ENCODE data around the gene EXO5. TPM values are rescaled to one million over a fixed set of nuclear protein-coding genes. Genes with fewer than 3 reads are reported as not detected.

Gene EXO5
- polyA plus RNA-seq (2013, experiment 1 of 2), result 5.1 TPM
- 4.3 TPM for polyA plus RNA-seq (2013, experiment 2 of 2)

GRCh38 chr1:40508375-40509341 lies at the start of gene EXO5:
TSS of gene EXO5 (plus strand) at chr1:40508767. CDS start at chr1:40514545, 5,778 bp downstream.
- Histone ChIP-seq H2AK5ac (ENCODE audit: low read length, severe bottlenecking) (no peak within 1 kb of the TSS), H3K9me3 (ENCODE audit: control insufficient read depth, low read length) (peaks cover 32% of the 10 kb centered on the region), H2BK5ac (ENCODE audit: low read depth, low read length, poor library complexity, severe bottlenecking) (peak within 1 kb of the TSS; percentile 61), H2BK15ac (ENCODE audit: low read depth, poor library complexity, severe bottlenecking) (peak within 1 kb of the TSS; percentile 77), H4K91ac (ENCODE audit: low read length) (peak within 1 kb of the TSS; percentile 74), H3K14ac (ENCODE audit: low read length in 2 of 2) (peak within 1 kb of the TSS in 1 of 2 experiments; percentile 83), H3K18ac (ENCODE audit: low read depth in 1 of 2, low read length in 2 of 2) (peak within 1 kb of the TSS; percentile 94 to 96), H4K8ac (ENCODE audit: low read length) (peak within 1 kb of the TSS; percentile 95), H3K27me3 (ENCODE audit: control insufficient read depth in 1 of 2, insufficient read depth in 1 of 2, low read length in 2 of 2) (no peaks in the 10 kb centered on the region), H3K36me3 (ENCODE audit: control insufficient read depth in 1 of 2, insufficient read depth in 2 of 2, low read depth in 1 of 2, low read length in 2 of 2) (peaks cover 3 to 18% of the 10 kb centered on the region in 2 experiments), H3K9ac (ENCODE audit: low read length) (peak within 1 kb of the TSS; percentile 95), H3K4me3 (ENCODE audit: insufficient read depth in 1 of 2, low read depth in 1 of 2, low read length in 2 of 2) (peak within 1 kb of the TSS; percentile 71 to 87), H3K4me1 (ENCODE audit: control insufficient read depth, insufficient read depth, low read depth, low read length) (peaks cover 4% of the 10 kb centered on the region), H3K27ac (ENCODE audit: low read length, poor library complexity, severe bottlenecking) (peak within 1 kb of the TSS; percentile 84), H3K23ac (ENCODE audit: low read length in 2 of 2) (no peak within 1 kb of the TSS), H3K79me1 (replicated peaks; ENCODE audit: low read length, poor library complexity, severe bottlenecking) (peaks cover 18% of the 10 kb centered on the region), H2BK12ac (ENCODE audit: low read length in 2 of 2) (peak within 1 kb of the TSS in 1 of 2 experiments; percentile 15), H2BK120ac (ENCODE audit: low read depth, low read length) (peak within 1 kb of the TSS; percentile 87), H2AFZ (ENCODE audit: low read depth, low read length) (peak within 1 kb of the TSS; percentile 48), H3K4me2 (ENCODE audit: low read length, poor library complexity, severe bottlenecking) (peak within 1 kb of the TSS; percentile 98), H3K4ac (ENCODE audit: low read depth in 1 of 2, low read length in 2 of 2) (peak within 1 kb of the TSS; percentile 83 to 96)
- WGBS, result 2% methylated on average over 67 of the region's 76 CpGs
- peak; percentile 78 for DNase-seq

GRCh38 chr1:40462956-40463590 lies 45.5 kb upstream of the EXO5 start:
- Histone ChIP-seq H2AK5ac (ENCODE audit: low read length, severe bottlenecking) (no peak overlapping the region), H3K9ac (ENCODE audit: low read length) (no peak overlapping the region), H3K79me1 (replicated peaks; ENCODE audit: low read length, poor library complexity, severe bottlenecking) (no peaks in the 10 kb centered on the region), H3K9me3 (ENCODE audit: control insufficient read depth, low read length) (peaks cover 96% of the 10 kb centered on the region), H2BK12ac (ENCODE audit: low read length in 2 of 2) (no peak overlapping the region), H2BK15ac (ENCODE audit: low read depth, poor library complexity, severe bottlenecking) (no peak overlapping the region), H3K4ac (ENCODE audit: low read depth in 1 of 2, low read length in 2 of 2) (no peak overlapping the region), H3K18ac (ENCODE audit: low read depth in 1 of 2, low read length in 2 of 2) (no peak overlapping the region), H3K4me2 (ENCODE audit: low read length, poor library complexity, severe bottlenecking) (no peak overlapping the region), H2AFZ (ENCODE audit: low read depth, low read length) (no peak overlapping the region), H3K27me3 (ENCODE audit: control insufficient read depth in 1 of 2, insufficient read depth in 1 of 2, low read length in 2 of 2) (no peaks in the 10 kb centered on the region), H3K27ac (ENCODE audit: low read length, poor library complexity, severe bottlenecking) (no peak overlapping the region), H4K91ac (ENCODE audit: low read length) (no peak overlapping the region), H3K36me3 (ENCODE audit: control insufficient read depth in 1 of 2, insufficient read depth in 2 of 2, low read depth in 1 of 2, low read length in 2 of 2) (peaks cover 12 to 49% of the 10 kb centered on the region in 2 experiments), H2BK5ac (ENCODE audit: low read depth, low read length, poor library complexity, severe bottlenecking) (no peak overlapping the region), H3K4me3 (ENCODE audit: insufficient read depth in 1 of 2, low read depth in 1 of 2, low read length in 2 of 2) (peak overlapping the region in 1 of 2 experiments; percentile 59), H4K8ac (ENCODE audit: low read length) (no peak overlapping the region), H3K23ac (ENCODE audit: low read length in 2 of 2) (no peak overlapping the region), H2BK120ac (ENCODE audit: low read depth, low read length) (no peak overlapping the region), H3K4me1 (ENCODE audit: control insufficient read depth, insufficient read depth, low read depth, low read length) (no peaks in the 10 kb centered on the region), H3K14ac (ENCODE audit: low read length in 2 of 2) (no peak overlapping the region)
- DNase-seq, result peak; percentile 19
- 100% methylated on average over 2 of the region's 3 CpGs for WGBS

GRCh38 chr1:40469327-40469726 lies 39.2 kb upstream of the EXO5 start:
- Histone ChIP-seq H3K4me2 (ENCODE audit: low read length, poor library complexity, severe bottlenecking) (no peak overlapping the region), H2AFZ (ENCODE audit: low read depth, low read length) (no peak overlapping the region), H3K36me3 (ENCODE audit: control insufficient read depth in 1 of 2, insufficient read depth in 2 of 2, low read depth in 1 of 2, low read length in 2 of 2) (peaks cover 0 to 10% of the 10 kb centered on the region in 2 experiments), H3K4ac (ENCODE audit: low read depth in 1 of 2, low read length in 2 of 2) (no peak overlapping the region), H4K8ac (ENCODE audit: low read length) (no peak overlapping the region), H3K27me3 (ENCODE audit: control insufficient read depth in 1 of 2, insufficient read depth in 1 of 2, low read length in 2 of 2) (no peaks in the 10 kb centered on the region), H3K18ac (ENCODE audit: low read depth in 1 of 2, low read length in 2 of 2) (no peak overlapping the region), H4K91ac (ENCODE audit: low read length) (no peak overlapping the region), H3K9me3 (ENCODE audit: control insufficient read depth, low read length) (peaks cover 89% of the 10 kb centered on the region), H2BK120ac (ENCODE audit: low read depth, low read length) (no peak overlapping the region), H2BK12ac (ENCODE audit: low read length in 2 of 2) (no peak overlapping the region), H2AK5ac (ENCODE audit: low read length, severe bottlenecking) (no peak overlapping the region), H3K27ac (ENCODE audit: low read length, poor library complexity, severe bottlenecking) (no peak overlapping the region), H3K4me1 (ENCODE audit: control insufficient read depth, insufficient read depth, low read depth, low read length) (no peaks in the 10 kb centered on the region), H3K9ac (ENCODE audit: low read length) (no peak overlapping the region), H3K14ac (ENCODE audit: low read length in 2 of 2) (no peak overlapping the region), H3K79me1 (replicated peaks; ENCODE audit: low read length, poor library complexity, severe bottlenecking) (no peaks in the 10 kb centered on the region), H2BK5ac (ENCODE audit: low read depth, low read length, poor library complexity, severe bottlenecking) (no peak overlapping the region), H3K4me3 (ENCODE audit: insufficient read depth in 1 of 2, low read depth in 1 of 2, low read length in 2 of 2) (peak overlapping the region in 1 of 2 experiments; percentile 24), H3K23ac (ENCODE audit: low read length in 2 of 2) (no peak overlapping the region), H2BK15ac (ENCODE audit: low read depth, poor library complexity, severe bottlenecking) (no peak overlapping the region)
- no peak for DNase-seq
- 100% methylated on average over 2 of the region's 2 CpGs for WGBS

GRCh38 chr1:40475268-40475667 lies 33.3 kb upstream of the EXO5 start:
- no peaks in the 10 kb centered on the region for H3K4me1 ChIP-seq (ENCODE audit: control insufficient read depth, insufficient read depth, low read depth, low read length)
- no peaks in the 10 kb centered on the region for H3K27me3 ChIP-seq (ENCODE audit: control insufficient read depth in 1 of 2, insufficient read depth in 1 of 2, low read length in 2 of 2)
- peaks cover 0 to 7% of the 10 kb centered on the region in 2 experiments for H3K36me3 ChIP-seq (ENCODE audit: control insufficient read depth in 1 of 2, insufficient read depth in 2 of 2, low read depth in 1 of 2, low read length in 2 of 2)
- no peak overlapping the region for H2BK12ac ChIP-seq (ENCODE audit: low read length in 2 of 2)
- H3K4me3 ChIP-seq (ENCODE audit: insufficient read depth in 1 of 2, low read depth in 1 of 2, low read length in 2 of 2), result no peak overlapping the region
- no peak overlapping the region for H3K18ac ChIP-seq (ENCODE audit: low read depth in 1 of 2, low read length in 2 of 2)
- no peak overlapping the region for H3K9ac ChIP-seq (ENCODE audit: low read length)
- no peak overlapping the region for H3K23ac ChIP-seq (ENCODE audit: low read length in 2 of 2)
- DNase-seq, result no peak
- H4K8ac ChIP-seq (ENCODE audit: low read length), result no peak overlapping the region
- no peak overlapping the region for H2BK5ac ChIP-seq (ENCODE audit: low read depth, low read length, poor library complexity, severe bottlenecking)
- H3K14ac ChIP-seq (ENCODE audit: low read length in 2 of 2), result no peak overlapping the region
- no peak overlapping the region for H2BK15ac ChIP-seq (ENCODE audit: low read depth, poor library complexity, severe bottlenecking)
- no peak overlapping the region for H3K4ac ChIP-seq (ENCODE audit: low read depth in 1 of 2, low read length in 2 of 2)
- no peak overlapping the region for H2AK5ac ChIP-seq (ENCODE audit: low read length, severe bottlenecking)
- no peak overlapping the region for H2BK120ac ChIP-seq (ENCODE audit: low read depth, low read length)
- no CpG with 5 or more reads among the region's 2 CpGs for WGBS
- no peak overlapping the region for H3K27ac ChIP-seq (ENCODE audit: low read length, poor library complexity, severe bottlenecking)
- H2AFZ ChIP-seq (ENCODE audit: low read depth, low read length), result no peak overlapping the region
- no peak overlapping the region for H3K4me2 ChIP-seq (ENCODE audit: low read length, poor library complexity, severe bottlenecking)
- H3K79me1 ChIP-seq (replicated peaks; ENCODE audit: low read length, poor library complexity, severe bottlenecking), result peaks cover 2% of the 10 kb centered on the region
- H4K91ac ChIP-seq (ENCODE audit: low read length), result no peak overlapping the region
- H3K9me3 ChIP-seq (ENCODE audit: control insufficient read depth, low read length), result peaks cover 51% of the 10 kb centered on the region

Measured in mesenchymal stem cell (in vitro differentiated cells and primary cell).